H1 (cell line): ENCODE data around the gene CCDC12. TPM values are rescaled to one million over a fixed set of nuclear protein-coding genes. Genes with fewer than 3 reads are reported as not detected.

Experiments used
- CTCF ChIA-PET: fragments of 300-600 bp; sonication (Branson Sonifier 250); formaldehyde crosslinking; loops from one replicate; lab custom pipeline; 2021; ENCODE audit not compliant: partially characterized antibody; lab: Charles Lee
- POLR2A ChIA-PET: fragments of 300-600 bp; sonication (Branson Sonifier 250); formaldehyde crosslinking; loops from one replicate; lab custom pipeline; 2021; ENCODE audit warnings: inconsistent platforms; ENCODE audit not compliant: partially characterized antibody; lab: Charles Lee
- DNase-seq, 2 experiments: peaks; one replicate each; pipeline versions ENCODE4 v3.0.0 to v3.0.0-alpha.2; 2010 to 2022; ENCODE audit warnings: low spot score in 2 of 2, low read depth in 1 of 2, mixed read lengths in 1 of 2
- FAIRE-seq: peaks from 2 replicates; lab custom pipeline; 2011; peaks lifted over from hg19 to GRCh38; lab: Jason Lieb, UNC
- H2AFZ ChIP-seq: 2 replicates; pipeline ENCODE4 v1.8.1; 2012; ENCODE audit warnings: low read length, inconsistent platforms
- H2AK5ac ChIP-seq: 2 replicates; pipeline ENCODE4 v1.6.1; 2013; ENCODE audit warnings: low read depth, low read length
- H2BK120ac ChIP-seq: replicated peaks from 2 replicates; pipeline ENCODE3; 2013; ENCODE audit warnings: low read depth, low read length, inconsistent platforms
- H2BK12ac ChIP-seq: 2 replicates; pipeline ENCODE4 v1.6.1; 2013; ENCODE audit warnings: low read depth, low read length
- H2BK15ac ChIP-seq: 2 replicates; pipeline ENCODE4 v1.6.1; 2013; ENCODE audit warnings: low read length
- H2BK20ac ChIP-seq: 2 replicates; pipeline ENCODE4 v1.6.1; 2013; ENCODE audit warnings: low read length
- H2BK5ac ChIP-seq: 2 replicates; pipeline ENCODE4 v1.6.1; 2013; ENCODE audit warnings: low read depth, low read length
- H3K14ac ChIP-seq: 2 replicates; pipeline ENCODE4 v1.6.1; 2013; ENCODE audit warnings: inconsistent platforms; ENCODE audit not compliant: insufficient read length
- H3K18ac ChIP-seq: 2 replicates; pipeline ENCODE4 v1.6.1; 2013; ENCODE audit warnings: low read length; ENCODE audit errors: extremely low read depth
- H3K23ac ChIP-seq: 2 replicates; pipeline ENCODE4 v1.6.1; 2013; ENCODE audit warnings: inconsistent platforms; ENCODE audit not compliant: insufficient read length
- H3K23me2 ChIP-seq: 2 replicates; pipeline ENCODE4 v1.6.1; 2013; ENCODE audit warnings: low read depth, low read length
- H3K27ac ChIP-seq: 2 replicates; pipeline ENCODE4 v1.6.1; 2011; ENCODE audit warnings: low read depth, low read length, inconsistent platforms
- H3K27me3 ChIP-seq, 4 experiments: replicated peaks in 1 of 4; 1 replicate in 1 of 4; 2 replicates in 3 of 4; pipeline versions ENCODE4 v1.6.1 to v1.8.1; 2011 to 2013; ENCODE audit warnings: low read length in 3 of 4, mild to moderate bottlenecking in 3 of 4, inconsistent platforms in 2 of 4, mixed read lengths in 2 of 4, moderate library complexity in 1 of 4; ENCODE audit not compliant: control insufficient read depth in 3 of 4, insufficient read depth in 3 of 4; ENCODE audit errors: extremely low read depth in 1 of 4
- H3K36me3 ChIP-seq, 4 experiments: 2 replicates each; pipeline versions ENCODE4 v1.6.1 to v1.8.1; 2011 to 2013; ENCODE audit warnings: mild to moderate bottlenecking in 4 of 4, low read length in 3 of 4, moderate library complexity in 2 of 4, control low read depth in 1 of 4, inconsistent platforms in 1 of 4; ENCODE audit not compliant: insufficient read depth in 4 of 4, control insufficient read depth in 2 of 4
- H3K4ac ChIP-seq: replicated peaks from 2 replicates; pipeline ENCODE3; 2013; ENCODE audit warnings: low read length, low read depth, mixed read lengths, inconsistent platforms; ENCODE audit not compliant: insufficient read length
- H3K4me1 ChIP-seq, 4 experiments: replicated peaks in 1 of 4; 1 replicate in 1 of 4; 2 replicates in 3 of 4; pipeline versions ENCODE4 v1.6.1 to v1.8.1; 2011 to 2013; ENCODE audit warnings: low read length in 3 of 4, inconsistent platforms in 2 of 4, mixed read lengths in 1 of 4; ENCODE audit not compliant: insufficient read depth in 4 of 4, control insufficient read depth in 3 of 4
- H3K4me2 ChIP-seq, 2 experiments: 2 replicates each; pipeline versions ENCODE4 v1.6.1 to v1.8.1; 2011 to 2013; ENCODE audit warnings: low read depth in 2 of 2, low read length in 2 of 2, control low read depth in 1 of 2, inconsistent platforms in 1 of 2, mild to moderate bottlenecking in 1 of 2; ENCODE audit not compliant: insufficient read depth in 1 of 2
- H3K4me3 ChIP-seq, 4 experiments: fragments of 200-600, 300-600 bp in 1 of 4; sonication (generic), shearing (Covaris generic), sonication (Bioruptor Twin) in 1 of 4; 2 replicates each; pipeline versions ENCODE4 v1.5.1 to v1.8.1; 2011 to 2016; ENCODE audit warnings: low read length in 4 of 4, low read depth in 3 of 4, control low read depth in 2 of 4, inconsistent platforms in 2 of 4, mild to moderate bottlenecking in 2 of 4, mixed read lengths in 1 of 4, moderate library complexity in 1 of 4; ENCODE audit not compliant: insufficient read depth in 2 of 4; ENCODE audit errors: extremely low read depth in 1 of 4
- H3K56ac ChIP-seq: replicated peaks from 2 replicates; pipeline ENCODE3; 2013; ENCODE audit warnings: low read depth, mild to moderate bottlenecking, mixed read lengths, low read length, inconsistent platforms; ENCODE audit not compliant: insufficient read length
- H3K79me1 ChIP-seq: 2 replicates; pipeline ENCODE4 v1.6.1; 2013; ENCODE audit warnings: low read depth, low read length, control low read depth
- H3K79me2 ChIP-seq, 2 experiments: 2 replicates each; pipeline versions ENCODE4 v1.6.1 to v1.8.1; 2012 to 2013; ENCODE audit warnings: low read length in 2 of 2, mild to moderate bottlenecking in 2 of 2, inconsistent platforms in 1 of 2; ENCODE audit not compliant: insufficient read depth in 2 of 2, control insufficient read depth in 1 of 2
- H3K9ac ChIP-seq, 4 experiments: replicated peaks in 1 of 4; 1 replicate in 1 of 4; 2 replicates in 3 of 4; pipeline versions ENCODE4 v1.6.1 to v1.8.1; 2011 to 2013; ENCODE audit warnings: low read depth in 3 of 4, low read length in 3 of 4, control low read depth in 2 of 4, mild to moderate bottlenecking in 2 of 4, moderate library complexity in 2 of 4, inconsistent platforms in 1 of 4; ENCODE audit errors: extremely low read depth in 1 of 4
- H3K9me3 ChIP-seq, 2 experiments: 2 replicates each; pipeline versions ENCODE4 v1.6.1 to v1.8.1; 2012 to 2013; ENCODE audit warnings: mild to moderate bottlenecking in 2 of 2, moderate library complexity in 2 of 2, control low read depth in 1 of 2, inconsistent platforms in 1 of 2, low read depth in 1 of 2, low read length in 1 of 2, mixed read lengths in 1 of 2; ENCODE audit not compliant: insufficient read depth in 2 of 2
- H4K20me1 ChIP-seq, 2 experiments: replicated peaks in 1 of 2; 2 replicates each; pipeline versions ENCODE3 to v1.8.1; 2011 to 2013; ENCODE audit warnings: inconsistent platforms in 2 of 2, low read length in 2 of 2, mild to moderate bottlenecking in 1 of 2; ENCODE audit not compliant: insufficient read depth in 2 of 2, control insufficient read depth in 1 of 2
- H4K5ac ChIP-seq: 2 replicates; pipeline ENCODE4 v1.6.1; 2013; ENCODE audit warnings: low read length, low read depth, mixed read lengths, inconsistent platforms; ENCODE audit not compliant: insufficient read length
- H4K8ac ChIP-seq: 2 replicates; pipeline ENCODE4 v1.8.0; 2013; ENCODE audit warnings: mild to moderate bottlenecking, moderate library complexity, low read length, inconsistent platforms; ENCODE audit not compliant: insufficient read depth; ENCODE audit errors: extremely low read depth
- H4K91ac ChIP-seq: replicated peaks from 2 replicates; pipeline ENCODE3; 2013; ENCODE audit warnings: low read length, mixed read lengths, inconsistent platforms; ENCODE audit not compliant: insufficient read length
- BCL11A ChIP-seq, 2 experiments: IDR thresholded peaks; one replicate each; pipeline ENCODE4 v1.6.1; 2011; ENCODE audit warnings: low read depth in 2 of 2, low read length in 2 of 2, mild to moderate bottlenecking in 2 of 2
- CHD2 ChIP-seq: IDR thresholded peaks from 2 replicates; pipeline ENCODE4 v1.6.1; 2012; ENCODE audit warnings: low read length, improper control_type of control experiment
- CTBP2 ChIP-seq: IDR thresholded peaks from 2 replicates; pipeline ENCODE4 v1.7.0; 2011; ENCODE audit warnings: borderline replicate concordance, mild to moderate bottlenecking, moderate library complexity, mixed read lengths, low read length; ENCODE audit not compliant: insufficient read depth, insufficient read length
- GABPA ChIP-seq: IDR thresholded peaks from 2 replicates; pipeline ENCODE4 v1.6.1; 2011; ENCODE audit warnings: mild to moderate bottlenecking, low read length, moderate library complexity, borderline replicate concordance; ENCODE audit not compliant: insufficient read depth
- MAFK ChIP-seq: IDR thresholded peaks from 2 replicates; pipeline ENCODE4 v1.6.1; 2012; ENCODE audit warnings: low read depth, mild to moderate bottlenecking, improper control_type of control experiment, low read length
- POLR2A ChIP-seq, 2 experiments: IDR thresholded peaks; 1 replicate in 1 of 2; 2 replicates in 1 of 2; pipeline ENCODE4 v1.6.1; 2011; ENCODE audit warnings: low read depth in 2 of 2, low read length in 2 of 2, mild to moderate bottlenecking in 2 of 2; ENCODE audit errors: control extremely low read depth in 1 of 2
- SIX5 ChIP-seq: IDR thresholded peaks from 2 replicates; pipeline ENCODE4 v1.6.1; 2011; ENCODE audit warnings: mild to moderate bottlenecking, low read depth, low read length
- WGBS, 2 experiments: shearing (Covaris generic) in 1 of 2; methylation state at CpG; one replicate each; pipeline versions ENCODE4 v1.1.6 to v1.1.7; 2013 to 2015; ENCODE audit warnings: low lambda C conversion rate in 2 of 2, mixed read lengths in 2 of 2, inconsistent platforms in 1 of 2, low coverage in 1 of 2, missing lambda C conversion rate in 1 of 2; ENCODE audit not compliant: insufficient replicate concordance in 2 of 2, insufficient coverage in 1 of 2, insufficient read length in 1 of 2; ENCODE audit errors: extremely low coverage in 1 of 2, missing lambda C conversion rate in 1 of 2; 5-methylcytosine and 5-hydroxymethylcytosine counted together
- polyA plus RNA-seq, 7 experiments: library from polyadenylated mRNA; depleted of rRNA in 3 of 7; stranded (reverse) in 5 of 7; unstranded in 2 of 7; fragments of >200 nt in 5 of 7; fragments of 200-250 nt in 2 of 7; gene quantifications; 1 replicate in 5 of 7; 2 replicates in 1 of 7; 4 replicates in 1 of 7; pipeline versions ENCODE4 v1.2.1 to v1.2.3, GENCODE V29; 2011 to 2013; ENCODE audit warnings: missing spikeins in 2 of 7, mixed read lengths in 2 of 7
- total RNA-seq: library from RNA; stranded (reverse); fragmentation: NEBNext Ultra II Directional; extraction: Animal tissue kit (Norgen Biotek cat#: 25700); gene quantifications from 2 replicates; pipeline ENCODE4 v1.2.1, GENCODE V29; 2021
- TF ChIP-seq, protein P1 (sequence below), 3 experiments: IDR thresholded peaks; 1 replicate in 2 of 3; 2 replicates in 1 of 3; pipeline versions ENCODE4 v1.5.1 to v1.6.1; 2011; ENCODE audit warnings: low read length in 3 of 3, mild to moderate bottlenecking in 3 of 3, inconsistent platforms in 2 of 3, low read depth in 1 of 3, moderate library complexity in 1 of 3; ENCODE audit not compliant: insufficient read depth in 1 of 3; ENCODE audit errors: control extremely low read depth in 1 of 3
- TF ChIP-seq, protein P2 (sequence below): IDR thresholded peaks from 2 replicates; pipeline ENCODE4 v1.6.1; 2011; ENCODE audit warnings: low read depth, mild to moderate bottlenecking, low read length; ENCODE audit not compliant: insufficient read depth

The CCDC12 gene
- total and polyA plus RNA-seq, 2 of the 8 experiments (the other 6 are each of a cell fraction or from before 2014, with no cell fraction given) = 29.5 to 41.3 TPM

DNA sequence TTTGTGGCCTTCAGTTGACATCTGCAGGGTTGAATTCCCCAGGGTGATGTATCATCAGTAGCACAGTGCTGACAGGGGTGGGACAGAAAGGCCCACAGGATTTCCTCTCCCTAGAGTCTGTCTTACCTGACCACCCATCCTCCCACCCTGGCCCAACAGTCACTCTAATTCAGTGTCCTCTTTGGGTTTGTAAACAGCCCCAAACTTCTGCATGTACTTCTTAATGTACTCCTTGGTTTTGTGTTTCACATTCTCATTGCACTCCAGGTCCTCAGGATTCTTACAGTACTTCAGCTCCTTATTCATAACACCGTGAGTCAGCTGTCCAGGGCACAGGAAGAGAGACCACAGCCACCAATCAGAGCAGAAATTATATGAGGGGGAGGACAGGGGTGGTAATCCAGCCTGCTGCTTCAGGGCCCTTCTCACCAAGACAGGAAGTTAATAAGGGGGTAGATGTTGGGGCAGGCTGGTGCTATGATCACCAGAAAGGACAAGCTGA, 40.4 kb upstream of the CCDC12 start:
- FAIRE-seq = no peak
- H2AK5ac ChIP-seq = no peak overlapping the region
- no peak overlapping the region for H4K5ac ChIP-seq
- no peaks in the 10 kb centered on the region for H4K20me1 ChIP-seq
- H3K4me1 ChIP-seq = peaks cover 0 to 2% (median 0%) of the 10 kb centered on the region in 4 experiments; a peak in 2 of 7 replicates
- H3K18ac ChIP-seq = no peak overlapping the region
- no peak overlapping the region for H3K14ac ChIP-seq
- H2BK15ac ChIP-seq = no peak overlapping the region
- H3K9ac ChIP-seq = no peak overlapping the region
- TF ChIP-seq BCL11A (IDR thresholded peaks at IDR 0.05; ENCODE audit: low read depth in 2 of 2, low read length in 2 of 2) (no peak), GABPA (no peak), CTBP2 (no peak), POLR2A (IDR thresholded peaks at IDR 0.05; ENCODE audit: control extremely low read depth in 1 of 2, low read depth in 2 of 2, low read length in 2 of 2) (no peak), MAFK (no peak), SIX5 (no peak), CHD2 (no peak)
- TF ChIP-seq, protein P1, sequence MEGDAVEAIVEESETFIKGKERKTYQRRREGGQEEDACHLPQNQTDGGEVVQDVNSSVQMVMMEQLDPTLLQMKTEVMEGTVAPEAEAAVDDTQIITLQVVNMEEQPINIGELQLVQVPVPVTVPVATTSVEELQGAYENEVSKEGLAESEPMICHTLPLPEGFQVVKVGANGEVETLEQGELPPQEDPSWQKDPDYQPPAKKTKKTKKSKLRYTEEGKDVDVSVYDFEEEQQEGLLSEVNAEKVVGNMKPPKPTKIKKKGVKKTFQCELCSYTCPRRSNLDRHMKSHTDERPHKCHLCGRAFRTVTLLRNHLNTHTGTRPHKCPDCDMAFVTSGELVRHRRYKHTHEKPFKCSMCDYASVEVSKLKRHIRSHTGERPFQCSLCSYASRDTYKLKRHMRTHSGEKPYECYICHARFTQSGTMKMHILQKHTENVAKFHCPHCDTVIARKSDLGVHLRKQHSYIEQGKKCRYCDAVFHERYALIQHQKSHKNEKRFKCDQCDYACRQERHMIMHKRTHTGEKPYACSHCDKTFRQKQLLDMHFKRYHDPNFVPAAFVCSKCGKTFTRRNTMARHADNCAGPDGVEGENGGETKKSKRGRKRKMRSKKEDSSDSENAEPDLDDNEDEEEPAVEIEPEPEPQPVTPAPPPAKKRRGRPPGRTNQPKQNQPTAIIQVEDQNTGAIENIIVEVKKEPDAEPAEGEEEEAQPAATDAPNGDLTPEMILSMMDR (IDR thresholded peaks at IDR 0.05; ENCODE audit: control extremely low read depth in 1 of 3, insufficient read depth in 1 of 3, low read depth in 1 of 3, low read length in 3 of 3) = no peak
- TF ChIP-seq, protein P2, sequence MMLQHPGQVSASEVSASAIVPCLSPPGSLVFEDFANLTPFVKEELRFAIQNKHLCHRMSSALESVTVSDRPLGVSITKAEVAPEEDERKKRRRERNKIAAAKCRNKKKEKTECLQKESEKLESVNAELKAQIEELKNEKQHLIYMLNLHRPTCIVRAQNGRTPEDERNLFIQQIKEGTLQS = no peak
- TF ChIP-seq, all 59 proteins: peak for 0
- Histone ChIP-seq H3K79me2 (no peaks in the 10 kb centered on the region), H2BK5ac (no peak overlapping the region), H2AFZ (no peak overlapping the region), H3K36me3 (peaks cover 0 to 26% (median 16%) of the 10 kb centered on the region in 4 experiments; a peak in 5 of 8 replicates), H3K4me3 (no peak overlapping the region), H2BK120ac (no peak overlapping the region), H3K23ac (no peak overlapping the region), H2BK12ac (no peak overlapping the region), H3K27ac (no peak overlapping the region), H3K9me3 (no peaks in the 10 kb centered on the region), H4K91ac (no peak overlapping the region), H3K79me1 (no peaks in the 10 kb centered on the region), H4K8ac (no peak overlapping the region; the same call in 1 of the 2 replicates), H3K27me3 (no peaks in the 10 kb centered on the region), H3K4ac (no peak overlapping the region), H2BK20ac (no peak overlapping the region), H3K4me2 (no peak overlapping the region), H3K56ac (no peak overlapping the region), H3K23me2 (no peaks in the 10 kb centered on the region)
- ChIA-PET CTCF (interaction anchor here (2.2 kb wide), 1 partner anchor 15 kb away, joined by 8 read pairs; no protein-coding TSS in a partner anchor), POLR2A (interaction anchor here (1.0 to 1.4 kb wide), 2 partner anchors 9 to 41 kb away, joined by 3 to 5 read pairs; partner anchors contain the start of gene CCDC12)
- WGBS, 2 experiments = 88% methylated on average over 1 of the region's 1 CpG; no CpG with 5 or more reads in 1 of the 2 experiments
- no peak for DNase-seq
